ENCODE data around the gene CLP1.

The CLP1 gene

GRCh38 chr11:57658023-57658361 is 430 bp downstream of the CLP1 start:
- peak overlapping the region; percentile 66 for H3K4me3 ChIP-seq (replicated peaks; ENCODE audit: low read depth, low read length)
- no peak for DNase-seq (ENCODE audit: low read depth)
- TF ChIP-seq, protein P1, sequence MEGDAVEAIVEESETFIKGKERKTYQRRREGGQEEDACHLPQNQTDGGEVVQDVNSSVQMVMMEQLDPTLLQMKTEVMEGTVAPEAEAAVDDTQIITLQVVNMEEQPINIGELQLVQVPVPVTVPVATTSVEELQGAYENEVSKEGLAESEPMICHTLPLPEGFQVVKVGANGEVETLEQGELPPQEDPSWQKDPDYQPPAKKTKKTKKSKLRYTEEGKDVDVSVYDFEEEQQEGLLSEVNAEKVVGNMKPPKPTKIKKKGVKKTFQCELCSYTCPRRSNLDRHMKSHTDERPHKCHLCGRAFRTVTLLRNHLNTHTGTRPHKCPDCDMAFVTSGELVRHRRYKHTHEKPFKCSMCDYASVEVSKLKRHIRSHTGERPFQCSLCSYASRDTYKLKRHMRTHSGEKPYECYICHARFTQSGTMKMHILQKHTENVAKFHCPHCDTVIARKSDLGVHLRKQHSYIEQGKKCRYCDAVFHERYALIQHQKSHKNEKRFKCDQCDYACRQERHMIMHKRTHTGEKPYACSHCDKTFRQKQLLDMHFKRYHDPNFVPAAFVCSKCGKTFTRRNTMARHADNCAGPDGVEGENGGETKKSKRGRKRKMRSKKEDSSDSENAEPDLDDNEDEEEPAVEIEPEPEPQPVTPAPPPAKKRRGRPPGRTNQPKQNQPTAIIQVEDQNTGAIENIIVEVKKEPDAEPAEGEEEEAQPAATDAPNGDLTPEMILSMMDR (IDR thresholded peaks at IDR 0.05; ENCODE audit: low read length, missing control alignments) = no peak

DNA sequence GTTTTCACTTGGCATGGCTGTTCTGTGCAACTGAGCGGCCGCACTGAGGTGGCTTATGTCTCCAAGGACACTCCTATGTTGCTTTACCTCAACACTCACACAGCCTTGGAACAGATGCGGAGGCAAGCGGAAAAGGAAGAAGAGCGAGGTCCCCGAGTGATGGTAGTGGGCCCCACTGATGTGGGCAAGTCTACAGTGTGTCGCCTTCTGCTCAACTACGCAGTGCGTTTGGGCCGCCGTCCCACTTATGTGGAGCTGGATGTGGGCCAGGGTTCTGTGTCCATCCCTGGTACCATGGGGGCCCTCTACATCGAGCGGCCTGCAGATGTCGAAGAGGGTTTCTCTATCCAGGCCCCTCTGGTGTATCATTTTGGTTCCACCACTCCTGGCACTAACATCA is 2.1 kb downstream of the CLP1 start:
- no peak for DNase-seq (ENCODE audit: low read depth)
- H3K4me3 ChIP-seq (replicated peaks; ENCODE audit: low read depth, low read length) = no peak overlapping the region
- TF ChIP-seq, protein P1 (IDR thresholded peaks at IDR 0.05; ENCODE audit: low read length, missing control alignments) = no peak

DNA sequence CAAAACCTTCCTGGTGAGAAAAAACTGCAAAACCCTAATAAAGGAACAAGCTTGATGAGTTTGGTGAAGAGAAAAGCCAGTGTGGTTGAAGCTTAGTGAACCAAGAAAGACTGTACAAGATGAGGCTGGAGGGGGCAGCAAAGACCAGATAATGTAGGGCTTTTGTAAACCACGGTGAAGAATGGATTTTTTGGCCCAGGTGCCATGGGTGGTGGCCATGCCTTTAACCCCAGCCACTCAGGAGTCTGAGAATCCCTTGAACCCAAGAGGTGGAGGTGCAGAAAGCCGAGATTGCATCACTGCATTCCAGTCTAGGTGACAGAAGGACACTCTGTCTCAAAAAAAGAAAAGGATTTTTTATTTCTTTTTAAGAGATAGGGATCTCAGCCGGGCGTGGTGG is 5.3 kb downstream of the CLP1 start:
- H3K4me3 ChIP-seq (replicated peaks; ENCODE audit: low read depth, low read length) = no peak overlapping the region
- DNase-seq (ENCODE audit: low read depth) = no peak
- TF ChIP-seq, protein P1 (IDR thresholded peaks at IDR 0.05; ENCODE audit: low read length, missing control alignments) = peak; percentile 3

- TF ChIP-seq, protein P1 (IDR thresholded peaks at IDR 0.05; ENCODE audit: low read length, missing control alignments) = no peak
- DNase-seq (ENCODE audit: low read depth) = no peak
- no peak overlapping the region for H3K4me3 ChIP-seq (replicated peaks; ENCODE audit: low read depth, low read length)
Measured at GRCh38 chr11:57663975-57664374, 6.4 kb downstream of the CLP1 start.

GRCh38 chr11:57667117-57667735 is 9.7 kb downstream of the CLP1 start:
- peak overlapping the region; percentile 64 for H3K4me3 ChIP-seq (replicated peaks; ENCODE audit: low read depth, low read length)
- TF ChIP-seq, protein P1 (IDR thresholded peaks at IDR 0.05; ENCODE audit: low read length, missing control alignments) = no peak
- DNase-seq (ENCODE audit: low read depth) = peak; percentile 100

- TF ChIP-seq, protein P1 (IDR thresholded peaks at IDR 0.05; ENCODE audit: low read length, missing control alignments) = no peak
- DNase-seq (ENCODE audit: low read depth) = peak; percentile 100
- peak within 1 kb of the TSS; percentile 64 for H3K4me3 ChIP-seq (replicated peaks; ENCODE audit: low read depth, low read length)
Measured at GRCh38 chr11:57667736-57668433, 10.3 kb downstream of the CLP1 start, which contains the start of gene ZDHHC5. ZDHHC5 (plus strand) TSS chr11:57668114; CDS start chr11:57673091, 4,977 bp downstream.

GRCh38 chr11:57668434-57668782 is 10.8 kb downstream of the CLP1 start:
- TF ChIP-seq, protein P1 (IDR thresholded peaks at IDR 0.05; ENCODE audit: low read length, missing control alignments) = no peak
- DNase-seq (ENCODE audit: low read depth) = no peak
- H3K4me3 ChIP-seq (replicated peaks; ENCODE audit: low read depth, low read length) = peak overlapping the region; percentile 64
